Activated CD8-positive, alpha-beta memory T cell treated with anti-CD3 and anti-CD28 coated beads for 48 hours (primary cell): Measurements from ENCODE around the gene NSUN6.

Experiments used
- DNase-seq, 3 experiments: peaks; one replicate each; pipeline ENCODE4 v3.0.0-alpha.2; 2020; ENCODE audit warnings: low read depth in 2 of 3, low spot score in 2 of 3

Gene NSUN6

GRCh38 chr10:18504161-18504560 is 147.2 kb downstream of the NSUN6 start:
- no peak for DNase-seq

GRCh38 chr10:18501629-18502028 is 149.8 kb downstream of the NSUN6 start:
- no peak for DNase-seq

GRCh38 chr10:18501198-18501597 is 150.2 kb downstream of the NSUN6 start:
- DNase-seq = no peak

GRCh38 chr10:18500576-18500975 is 150.8 kb downstream of the NSUN6 start:
- no peak for DNase-seq

- DNase-seq = no peak
Observed at GRCh38 chr10:18498998-18499397, 152.4 kb downstream of the NSUN6 start.

GRCh38 chr10:18497806-18498369 is 153.5 kb downstream of the NSUN6 start:
- no peak for DNase-seq
